Activated CD4-positive, alpha-beta T cell treated with anti-CD3 and anti-CD28 coated beads for 1 hour (primary cell): ENCODE measurements around the gene ENOX1.

Experiments used
- DNase-seq: peaks from one replicate; pipeline ENCODE4 v3.0.0-alpha.2; 2020

Gene ENOX1

DNA sequence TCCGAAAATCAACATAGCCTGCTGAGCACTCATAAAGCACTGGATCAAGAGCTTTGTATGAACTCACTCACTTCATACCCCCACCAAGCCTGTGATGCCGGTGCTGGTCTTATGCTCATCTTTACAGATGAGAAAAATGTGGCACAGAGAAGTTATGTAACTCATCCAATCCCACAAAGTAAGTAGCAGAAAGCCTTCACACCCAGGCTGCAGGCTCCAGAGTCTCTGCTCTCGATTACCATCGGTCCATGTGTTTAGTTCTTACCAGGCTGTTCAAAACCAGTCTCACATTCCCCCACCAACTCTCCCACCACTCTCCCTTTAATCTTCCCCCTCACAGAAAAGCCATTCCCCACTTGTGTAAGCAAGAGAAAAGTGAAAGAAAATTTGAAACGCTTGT is 487.4 kb downstream of the ENOX1 start:
- no peak for DNase-seq

DNA sequence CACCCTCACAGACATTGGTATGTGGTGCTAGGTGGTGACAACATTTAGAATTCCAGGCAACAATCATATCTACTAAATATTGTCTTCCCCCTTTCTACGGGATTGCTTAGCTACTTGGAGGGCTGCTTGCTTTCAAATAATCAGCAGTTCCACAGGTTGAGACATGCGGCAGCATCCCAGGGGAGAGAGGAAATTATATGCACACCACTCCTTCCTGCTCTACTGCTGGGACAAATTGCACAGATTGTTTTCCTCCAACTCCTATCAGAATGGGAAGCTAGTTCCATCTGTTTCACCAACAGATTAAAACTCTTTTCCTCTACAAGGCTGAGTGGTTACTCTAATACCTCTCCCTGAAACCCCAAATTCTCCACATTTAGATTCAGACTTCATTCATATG is 488.0 kb downstream of the ENOX1 start:
- DNase-seq, result no peak

GRCh38 chr13:43297967-43298678 is 488.6 kb downstream of the ENOX1 start:
- DNase-seq, result no peak

DNA sequence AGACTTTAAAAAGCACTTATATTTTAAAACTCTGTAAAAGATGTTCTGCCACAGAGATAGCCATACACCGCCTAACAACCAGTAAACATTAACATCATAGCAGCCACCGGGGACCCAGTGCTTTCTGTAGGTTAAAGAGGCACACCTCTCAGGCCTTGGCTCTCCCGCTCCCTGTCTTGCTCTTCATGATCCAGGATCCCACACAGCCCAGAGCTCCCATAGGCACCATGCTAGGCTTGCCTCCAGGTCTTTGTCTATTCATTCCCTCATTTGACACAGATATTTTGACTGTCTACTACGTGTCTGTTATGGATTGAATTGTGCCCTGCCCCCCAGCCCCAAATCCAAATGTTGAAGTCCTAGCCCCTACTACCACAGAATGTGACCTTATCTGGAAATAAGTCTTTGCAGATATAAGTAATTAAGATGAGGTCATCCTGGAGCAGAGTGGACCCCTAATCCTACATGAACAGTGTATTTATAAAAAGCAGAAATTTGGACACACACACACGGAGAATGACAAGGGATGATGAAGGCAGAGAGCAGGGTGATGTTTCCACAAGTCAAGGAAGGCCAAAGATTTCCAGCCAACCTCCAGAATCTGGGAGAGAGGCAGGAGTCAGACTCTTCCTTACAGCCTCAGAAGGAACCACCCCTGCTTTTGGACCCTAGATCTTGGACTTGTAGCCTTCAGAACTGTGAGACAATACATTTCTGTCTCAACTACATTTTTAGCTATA is 490.8 kb downstream of the ENOX1 start:
- no peak for DNase-seq

DNA sequence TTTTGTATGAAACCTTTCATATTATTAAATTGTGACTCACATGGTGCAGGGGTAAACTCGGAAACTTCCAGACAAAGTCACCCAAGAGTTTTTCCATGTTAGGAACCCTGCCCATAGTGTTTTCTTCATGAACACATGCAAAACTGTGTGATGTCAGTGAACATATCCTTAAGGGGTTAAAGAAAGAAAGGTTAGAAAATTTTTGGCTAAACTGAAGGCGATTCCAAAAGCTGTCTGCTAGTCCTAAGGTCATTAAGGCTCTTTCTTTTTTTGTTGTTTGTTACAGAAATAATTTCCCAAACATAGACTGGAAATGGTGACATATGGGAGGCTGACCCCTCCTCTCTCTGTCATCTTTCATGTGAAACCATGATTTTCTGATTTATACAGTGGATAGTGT is 491.5 kb downstream of the ENOX1 start:
- DNase-seq, result no peak

DNA sequence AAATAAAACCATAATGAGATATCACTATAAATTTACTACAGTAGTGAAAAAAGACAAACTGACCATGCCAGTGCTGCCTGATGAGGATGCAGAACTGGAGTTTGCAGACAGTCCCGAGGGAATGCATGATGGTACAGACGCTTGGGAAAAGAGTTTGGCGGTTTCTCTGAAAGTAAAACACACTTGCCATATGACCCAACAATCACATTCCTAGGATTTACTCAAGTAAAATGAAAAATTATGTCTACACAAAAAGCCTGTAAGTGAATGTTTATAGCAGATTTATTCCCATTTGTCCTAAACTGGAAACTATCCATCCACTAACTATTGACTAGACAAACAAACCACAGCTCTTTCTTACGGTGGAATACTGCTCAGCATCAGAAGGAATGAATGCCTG is 492.4 kb downstream of the ENOX1 start:
- DNase-seq, result no peak

DNA sequence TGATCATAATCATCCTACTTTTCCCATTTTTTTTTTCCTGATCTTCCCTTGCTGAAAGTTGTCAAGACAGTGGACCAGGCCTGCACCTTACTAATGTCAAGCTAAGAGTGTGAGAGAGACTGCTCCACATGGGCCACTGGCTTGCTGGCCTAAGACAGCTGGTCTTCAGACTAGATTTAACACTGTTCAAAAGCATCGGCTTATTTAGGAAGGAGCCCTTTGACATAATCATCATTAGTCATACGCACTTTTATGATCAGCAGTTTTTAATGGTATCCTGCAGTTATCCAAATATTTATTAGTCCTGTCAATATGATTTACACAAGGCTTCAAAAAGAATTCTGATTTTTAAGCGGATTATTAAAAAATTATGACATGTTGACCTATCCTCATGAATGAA is 492.8 kb downstream of the ENOX1 start:
- no peak for DNase-seq

DNA sequence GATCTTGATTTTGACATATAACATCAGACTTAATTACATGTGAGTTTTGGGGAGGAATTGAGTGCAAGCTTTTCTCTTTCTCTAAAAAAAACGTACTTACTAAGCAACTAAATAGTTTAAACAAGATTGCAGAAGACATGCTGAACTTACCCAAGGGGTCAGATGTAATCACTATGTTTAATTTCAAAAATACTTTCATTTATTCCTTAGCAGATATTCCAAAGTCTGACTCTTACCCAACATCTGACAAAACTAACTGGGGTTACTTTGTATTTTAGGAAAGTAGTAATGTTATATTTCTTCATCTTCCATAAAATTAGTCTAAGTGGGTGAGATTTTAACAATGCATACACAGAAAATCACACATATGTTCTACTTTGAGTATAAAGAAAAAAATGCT is 493.2 kb downstream of the ENOX1 start:
- DNase-seq, result no peak

GRCh38 chr13:43293008-43293407 is 493.8 kb downstream of the ENOX1 start:
- DNase-seq, result no peak

- no peak for DNase-seq
Measured at GRCh38 chr13:43291287-43292060, 495.3 kb downstream of the ENOX1 start.

- DNase-seq, result no peak
Measured at GRCh38 chr13:43289470-43290255, 497.1 kb downstream of the ENOX1 start.

DNA sequence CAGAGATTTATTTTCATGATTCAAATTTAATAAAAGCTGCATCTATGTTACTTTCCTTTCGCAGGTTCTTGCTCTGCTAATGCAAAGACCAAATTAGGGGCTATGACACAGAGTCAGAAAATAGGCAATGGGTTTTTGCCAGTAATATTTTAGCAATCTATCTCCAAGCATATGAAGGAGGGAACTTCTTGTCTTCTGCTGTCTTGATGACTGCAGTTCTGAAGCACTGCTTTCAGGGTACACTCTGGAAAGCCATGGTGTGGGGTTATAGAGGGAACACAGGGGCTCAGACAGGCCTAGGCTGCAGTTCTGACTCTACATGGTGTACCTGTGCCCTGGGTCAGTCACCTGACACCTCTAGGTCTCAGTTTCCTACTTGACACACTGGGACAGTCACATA is 500.0 kb downstream of the ENOX1 start:
- DNase-seq, result no peak

DNA sequence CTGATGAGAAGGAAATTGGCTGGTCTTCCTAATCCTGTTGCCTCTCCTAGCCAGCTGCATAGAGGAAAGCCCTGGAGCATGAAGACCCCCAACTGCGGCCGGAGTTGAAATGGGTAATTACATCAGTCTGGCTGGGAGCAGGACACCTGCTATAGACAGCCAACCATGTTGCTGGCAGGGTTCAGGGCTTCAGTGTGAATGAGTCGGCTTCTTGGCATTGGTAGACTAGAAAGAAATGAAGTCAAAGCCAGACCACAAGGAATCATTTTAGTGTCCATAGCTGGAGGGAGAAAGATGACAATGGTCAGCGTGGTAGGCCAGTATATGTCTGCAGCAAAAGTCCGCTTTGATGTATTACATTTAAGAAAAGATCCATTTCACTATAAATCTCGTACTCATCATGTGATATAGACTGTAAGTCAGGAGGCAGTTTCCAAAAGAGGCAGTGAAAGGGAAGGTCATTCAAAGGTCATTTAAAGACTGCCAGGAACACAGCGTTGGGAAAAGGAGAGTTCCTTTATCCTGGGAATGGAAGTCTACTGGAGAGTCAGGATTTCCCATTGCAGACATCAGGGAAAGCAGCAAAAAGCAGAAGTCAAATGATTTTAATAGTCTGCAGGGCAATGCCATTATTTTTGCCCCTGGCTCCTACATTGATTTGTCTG is 500.7 kb downstream of the ENOX1 start:
- no peak for DNase-seq

DNA sequence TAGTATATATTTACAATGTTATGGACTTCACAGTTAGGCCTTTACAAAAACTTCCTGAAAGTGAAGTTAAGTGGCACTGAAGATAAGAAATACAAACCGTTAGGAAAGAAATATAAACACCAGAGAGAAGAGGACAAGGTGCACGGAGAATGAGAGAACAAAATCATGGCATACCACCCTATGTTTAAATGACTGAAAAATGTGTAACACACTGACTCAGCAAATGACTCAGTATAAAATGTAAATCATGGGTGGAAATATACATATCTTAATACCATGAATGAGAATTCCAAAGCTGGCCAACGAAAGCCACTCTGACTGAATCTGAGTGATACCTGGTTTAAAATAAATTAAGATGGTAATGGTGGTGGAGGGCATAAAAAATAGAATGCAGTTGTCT is 502.6 kb downstream of the ENOX1 start:
- no peak for DNase-seq

- DNase-seq, result no peak
Measured at GRCh38 chr13:43279696-43280095, 507.1 kb downstream of the ENOX1 start.

DNA sequence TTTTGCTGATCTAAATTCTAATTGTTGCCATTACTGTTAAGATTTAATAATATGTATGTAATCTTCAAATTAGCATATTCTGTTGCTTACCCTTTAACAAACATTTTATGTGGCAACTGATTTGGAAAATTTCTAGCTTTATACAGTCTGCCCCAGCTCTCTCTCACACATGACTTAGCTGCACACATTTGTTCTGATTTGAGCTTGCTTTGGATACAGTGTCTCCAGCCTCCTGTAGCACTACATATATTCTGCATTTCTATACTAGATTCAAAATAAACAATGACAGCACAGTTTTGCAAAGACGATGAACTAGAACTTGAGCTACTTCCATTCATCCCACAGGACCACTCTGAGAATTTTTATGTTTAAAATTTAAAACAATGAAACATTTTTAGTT is 508.6 kb downstream of the ENOX1 start:
- no peak for DNase-seq

DNA sequence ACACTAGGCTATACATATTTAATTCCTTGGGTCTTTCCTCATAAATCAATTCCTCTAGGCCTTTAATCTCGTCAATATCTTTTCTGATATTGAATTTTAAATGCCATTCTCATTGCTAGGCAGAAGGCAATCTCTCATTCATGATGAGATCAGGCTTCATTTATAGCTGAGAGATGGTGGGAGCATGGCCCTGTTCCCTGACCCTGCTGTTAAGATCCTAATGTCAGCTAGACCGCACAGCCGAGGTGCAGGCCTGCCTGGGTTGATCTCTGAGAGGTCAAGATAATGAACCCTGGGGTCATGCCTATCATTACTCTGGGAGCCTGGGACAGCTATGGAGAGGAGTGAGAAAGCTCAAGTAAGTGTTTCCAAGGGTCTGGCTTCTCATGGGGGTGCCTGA is 509.6 kb downstream of the ENOX1 start:
- no peak for DNase-seq

DNA sequence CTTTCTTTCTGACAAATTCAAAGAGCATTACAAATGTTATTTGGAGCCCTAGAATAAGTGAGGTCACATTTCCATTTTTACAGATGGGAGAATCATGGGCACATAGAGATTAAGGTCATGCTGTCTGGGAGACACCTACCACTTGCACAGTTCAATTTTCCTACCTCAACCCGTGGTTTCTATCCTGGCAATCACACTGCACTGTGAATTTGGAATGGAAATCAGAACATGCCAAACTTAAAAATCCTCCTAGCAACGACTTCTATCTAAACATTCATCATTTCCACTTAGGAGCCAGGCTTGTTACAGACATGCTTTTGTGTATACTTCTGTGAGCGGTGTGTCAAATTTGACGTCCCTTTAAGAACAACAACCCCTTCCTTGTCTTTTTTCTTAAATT is 511.9 kb downstream of the ENOX1 start:
- DNase-seq, result no peak

GRCh38 chr13:43273362-43273761 is 513.4 kb downstream of the ENOX1 start:
- DNase-seq, result no peak

DNA sequence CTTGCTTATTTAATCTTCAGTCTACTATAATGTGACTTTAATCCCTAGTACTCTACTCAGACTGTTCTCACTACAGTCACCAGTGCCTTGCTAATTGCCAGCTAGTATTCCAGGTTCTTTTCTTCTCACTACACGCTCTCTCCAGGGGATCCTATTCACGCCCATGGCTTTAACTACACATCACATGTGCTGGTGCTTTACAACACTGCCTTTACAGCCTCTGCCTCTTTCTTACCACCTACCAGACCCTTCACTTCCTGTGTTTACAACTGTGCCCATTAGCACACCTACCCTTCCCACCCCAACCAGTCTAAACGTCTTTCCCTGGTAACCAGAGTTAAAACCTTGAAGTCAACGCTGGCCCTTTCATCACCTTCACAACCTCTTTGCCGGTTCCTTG is 513.9 kb downstream of the ENOX1 start:
- DNase-seq, result no peak

DNA sequence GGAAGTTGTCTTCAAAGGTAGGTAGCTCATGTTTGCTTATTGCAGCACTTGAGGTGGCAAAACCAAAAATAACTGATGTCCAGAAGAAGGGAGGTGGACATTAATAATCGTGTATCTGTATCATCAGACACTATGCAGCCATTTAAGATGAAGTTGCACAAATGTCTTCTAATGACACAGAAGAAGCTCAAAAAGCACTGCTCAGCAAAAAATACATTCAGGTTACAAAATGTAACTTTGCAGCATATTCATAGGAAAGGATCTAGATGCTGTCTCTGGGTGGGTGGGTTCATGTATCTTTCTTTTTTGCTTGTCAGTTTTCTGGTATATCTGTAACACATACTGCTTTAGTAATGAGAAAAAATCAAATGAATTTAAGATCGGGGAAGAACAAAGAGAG is 515.6 kb downstream of the ENOX1 start:
- DNase-seq, result no peak

DNA sequence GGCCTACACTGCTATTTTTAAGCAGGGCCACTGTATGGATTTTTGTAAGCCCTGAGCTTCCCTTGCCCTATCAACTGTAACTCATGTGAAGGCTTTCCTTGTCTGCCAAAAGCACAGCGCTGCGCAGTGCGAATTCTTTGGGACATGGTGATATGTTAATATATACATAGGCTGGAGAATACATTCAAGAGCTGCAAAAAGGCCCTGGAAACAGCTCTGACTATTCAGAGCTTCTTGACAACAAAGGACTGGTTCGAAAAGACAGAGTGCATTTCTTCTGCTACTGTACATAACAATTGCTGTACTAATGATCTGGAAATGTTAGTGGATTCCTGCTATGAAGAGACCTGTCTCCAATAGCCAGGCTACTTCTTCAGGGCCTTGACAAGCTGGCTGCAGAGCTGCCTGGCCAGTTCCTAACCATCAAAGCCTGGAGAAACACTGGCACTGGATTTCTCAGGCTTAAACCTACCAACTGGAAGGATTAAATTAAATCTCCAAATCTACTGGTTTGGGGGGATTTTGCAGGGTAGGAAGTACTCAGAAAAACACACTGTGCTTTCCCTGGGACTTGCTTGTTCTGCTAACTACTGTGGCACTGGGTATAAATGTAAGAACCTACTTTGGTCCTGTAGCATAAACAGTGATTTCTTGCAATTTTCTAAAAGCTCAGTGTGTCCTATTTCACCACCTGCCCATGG is 516.5 kb downstream of the ENOX1 start:
- no peak for DNase-seq
